HG03175 (cell line): ENCODE data around the gene CCDC102B.

ENCODE experiments used
- ATAC-seq: cut with Tn5 transposase; IDR thresholded peaks from one replicate; pipeline ENCODE4 v1.9.1; 2021; ENCODE audit warnings: mild to moderate bottlenecking, moderate library complexity; ENCODE audit not compliant: unreplicated experiment

Gene CCDC102B

DNA sequence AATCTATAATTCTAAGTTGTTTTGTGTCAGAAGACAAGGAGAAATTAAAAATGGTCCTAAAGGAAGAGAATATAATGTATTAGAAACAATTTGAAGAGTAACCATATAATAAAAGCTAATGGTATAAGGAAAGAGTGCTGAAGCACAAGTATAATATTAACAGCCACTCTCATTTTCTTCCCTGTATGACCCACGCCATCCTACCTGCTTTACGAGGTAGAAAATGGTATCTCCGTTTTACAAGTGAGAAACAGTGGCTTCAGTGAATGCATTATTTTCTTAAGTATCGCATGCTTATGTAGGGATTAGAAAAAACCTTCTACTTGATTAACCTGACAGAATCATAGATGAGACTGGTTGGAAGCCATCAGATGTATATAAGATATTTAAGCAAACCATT is 266.2 kb downstream of the CCDC102B start:
- ATAC-seq, result no peak

DNA sequence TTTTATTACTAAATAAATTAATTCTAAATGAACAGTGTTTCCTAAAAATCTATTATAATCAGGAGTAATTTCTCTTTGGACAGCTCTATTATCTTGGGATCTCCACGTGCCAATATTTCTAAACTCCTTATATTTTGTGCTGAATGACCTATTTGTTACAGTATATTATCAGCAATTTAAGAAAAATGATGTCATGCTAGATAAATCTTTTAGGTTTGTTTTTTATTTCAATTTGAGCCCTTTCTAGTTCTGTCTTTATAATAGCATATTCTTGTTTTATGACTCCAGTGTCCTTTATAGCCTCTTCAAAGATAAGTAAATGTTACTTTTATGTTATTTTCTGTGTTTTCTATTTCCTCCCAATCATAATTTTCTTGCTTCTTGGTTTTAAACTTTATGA is 269.2 kb downstream of the CCDC102B start:
- no peak for ATAC-seq

GRCh38 chr18:69071680-69072079 is 273.8 kb downstream of the CCDC102B start:
- no peak for ATAC-seq

GRCh38 chr18:69081846-69082245 is 284.0 kb downstream of the CCDC102B start:
- no peak for ATAC-seq

- ATAC-seq, result no peak
Measured at GRCh38 chr18:69082499-69082898, 284.6 kb downstream of the CCDC102B start.

DNA sequence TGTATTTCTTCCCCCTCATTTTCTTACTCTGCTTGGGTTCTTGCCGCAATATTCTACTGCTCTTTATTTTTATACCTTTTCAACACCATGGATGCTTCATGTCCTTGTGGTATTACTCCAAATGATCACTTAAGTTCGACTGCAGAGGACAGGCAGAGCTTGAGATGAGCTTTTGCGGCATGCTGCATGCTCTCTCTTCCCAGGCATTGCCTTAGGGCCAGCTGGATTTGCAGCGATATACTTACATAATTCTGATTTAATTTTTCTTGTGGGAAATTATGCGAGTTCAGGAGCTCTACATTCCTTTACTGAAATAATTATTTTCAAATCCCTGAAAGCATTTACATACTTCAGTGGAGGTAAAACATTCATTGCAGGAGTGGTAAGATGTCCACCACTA is 288.1 kb downstream of the CCDC102B start:
- ATAC-seq, result no peak

DNA sequence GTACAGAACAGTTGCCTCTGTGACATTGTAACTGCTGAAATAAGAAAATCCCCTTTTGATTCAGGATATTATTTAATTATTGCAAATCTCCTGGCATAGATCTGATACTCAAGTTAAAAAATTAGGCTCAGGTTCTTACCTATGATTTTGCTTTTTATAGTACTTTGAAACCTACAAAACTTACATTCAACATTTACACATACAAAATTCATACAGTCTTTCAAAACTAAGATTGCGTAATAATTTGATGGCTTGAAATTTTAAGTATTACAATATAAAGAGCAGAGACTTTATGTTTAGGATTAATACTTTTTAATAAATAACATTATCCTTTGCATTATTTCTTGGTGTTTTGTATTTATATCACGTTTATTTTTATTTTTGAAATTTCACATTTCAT is 291.1 kb downstream of the CCDC102B start:
- no peak for ATAC-seq

GRCh38 chr18:69097349-69097748 is 299.5 kb downstream of the CCDC102B start:
- ATAC-seq, result peak; percentile 79

DNA sequence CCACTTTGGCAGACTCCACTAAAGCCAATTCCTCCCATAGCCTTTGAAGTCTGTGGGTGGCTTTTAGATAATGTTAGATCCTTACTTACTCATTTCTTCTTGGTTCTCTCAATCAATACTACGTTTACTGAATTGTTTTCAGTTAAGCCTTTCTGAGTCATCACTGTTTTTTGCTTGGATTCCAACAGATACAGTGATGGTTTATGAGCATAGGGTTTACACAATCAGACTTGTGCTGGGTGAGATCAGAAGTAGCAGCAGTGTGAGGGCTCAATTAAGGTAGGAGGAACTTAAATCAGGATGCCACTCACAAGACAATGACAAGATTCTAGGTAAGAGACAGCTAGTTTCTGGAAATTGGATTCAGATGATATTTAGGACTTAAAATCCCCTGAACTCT is 305.1 kb downstream of the CCDC102B start:
- ATAC-seq, result no peak
